ENCODE results near the gene KDM2B. TPM values are rescaled to one million over a fixed set of nuclear protein-coding genes. Genes with fewer than 3 reads are reported as not detected.

The KDM2B gene
- total RNA-seq, 2 experiments from 2014 or later: 84.8 to 88.7 TPM

GRCh38 chr12:121568971-121569751, 11.7 kb downstream of the KDM2B start:
- no peaks in the 10 kb centered on the region for H3K27me3 Mint-ChIP-seq
- no peak for DNase-seq
- H3K4me1 Mint-ChIP-seq: peaks cover 11% of the 10 kb centered on the region
- no peak overlapping the region for H3K4me3 Mint-ChIP-seq
- POLR2A ChIA-PET: no interaction called here
- no peaks in the 10 kb centered on the region for H3K9me3 Mint-ChIP-seq
- H3K27ac Mint-ChIP-seq: no peak overlapping the region
- ATAC-seq (ENCODE audit: low read depth): no peak
- peaks cover 32% of the 10 kb centered on the region for H3K36me3 Mint-ChIP-seq

DNA sequence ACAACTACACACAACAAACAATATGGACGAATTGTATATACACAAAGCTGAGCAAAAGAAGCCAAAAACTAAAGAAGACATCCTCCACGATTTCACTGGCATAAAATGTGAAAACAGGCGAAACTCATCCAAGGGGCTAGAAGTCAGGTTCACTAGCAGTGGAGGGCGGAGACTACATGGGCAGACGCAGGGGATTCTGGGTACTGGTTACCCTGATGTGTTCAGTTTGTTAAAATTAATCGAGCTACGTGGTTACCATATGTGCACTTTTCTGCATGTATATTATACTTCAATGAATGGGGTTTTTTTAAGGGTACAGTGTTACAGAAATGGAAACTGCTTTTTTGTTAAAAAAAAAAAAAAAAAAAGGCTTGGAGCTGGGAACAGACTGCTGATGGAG, 12.3 kb downstream of the KDM2B start:
- Mint-ChIP-seq H3K36me3 (peaks cover 31% of the 10 kb centered on the region), H3K4me1 (peaks cover 11% of the 10 kb centered on the region), H3K27ac (no peak overlapping the region), H3K27me3 (no peaks in the 10 kb centered on the region), H3K9me3 (no peaks in the 10 kb centered on the region), H3K4me3 (no peak overlapping the region)
- DNase-seq (no peak), ATAC-seq (ENCODE audit: low read depth) (no peak)
- POLR2A ChIA-PET: no interaction called here

DNA sequence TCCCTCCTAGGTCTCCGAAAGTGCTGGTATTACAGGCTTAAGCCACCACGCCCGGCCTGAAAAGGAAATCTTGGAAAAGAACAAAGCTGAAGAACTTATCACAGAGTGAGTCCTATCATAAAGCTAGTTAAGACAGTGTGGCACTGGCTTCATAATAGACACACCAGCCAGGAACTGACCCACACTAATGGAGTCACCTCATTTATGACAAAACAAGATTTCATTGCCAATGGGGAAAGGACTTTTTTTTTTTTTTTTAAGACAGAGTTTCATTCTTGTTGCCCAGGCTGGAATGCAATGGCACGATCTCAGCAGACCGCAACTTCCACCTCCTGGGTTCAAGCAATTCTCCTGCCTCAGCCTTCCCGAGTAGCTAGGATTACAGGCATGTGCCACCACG, 15.7 kb downstream of the KDM2B start:
- no peak for DNase-seq
- Mint-ChIP-seq H3K4me1 (peaks cover 5% of the 10 kb centered on the region), H3K27ac (no peak overlapping the region), H3K9me3 (no peaks in the 10 kb centered on the region), H3K27me3 (no peaks in the 10 kb centered on the region), H3K36me3 (peaks cover 11% of the 10 kb centered on the region), H3K4me3 (no peak overlapping the region)
- POLR2A ChIA-PET: interaction anchor here (0.7 kb wide), 1 partner anchor 44 kb away, joined by 3 read pairs; no protein-coding TSS in a partner anchor
- no peak for ATAC-seq (ENCODE audit: low read depth)

DNA sequence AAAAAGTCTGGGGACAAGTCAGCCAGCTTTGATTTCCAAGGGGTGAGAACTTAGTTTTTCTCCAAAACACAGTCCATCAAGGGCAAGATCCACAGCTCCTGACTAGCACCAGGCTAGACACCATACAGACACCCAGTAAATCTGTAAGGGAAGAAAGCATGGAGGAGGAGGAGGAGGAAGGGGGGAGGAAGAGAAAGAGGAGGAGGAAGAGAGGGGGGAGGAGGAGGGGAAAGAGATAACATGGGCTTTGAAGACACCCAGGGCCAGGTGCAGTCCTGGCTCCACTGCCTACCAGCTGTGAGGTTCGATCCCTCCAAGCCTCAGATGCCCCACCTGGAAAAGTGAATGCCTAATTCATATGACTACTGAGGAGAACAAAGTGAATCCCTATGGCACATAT, 18.3 kb downstream of the KDM2B start:
- POLR2A ChIA-PET: no interaction called here
- H3K4me1 Mint-ChIP-seq: peaks cover 7% of the 10 kb centered on the region
- H3K27ac Mint-ChIP-seq: no peak overlapping the region

GRCh38 chr12:121561009-121561395, 19.8 kb downstream of the KDM2B start:
- ATAC-seq (ENCODE audit: low read depth): no peak
- no peak overlapping the region for H3K4me3 Mint-ChIP-seq
- peaks cover 9% of the 10 kb centered on the region for H3K4me1 Mint-ChIP-seq
- H3K27ac Mint-ChIP-seq: no peak overlapping the region
- peaks cover 11% of the 10 kb centered on the region for H3K36me3 Mint-ChIP-seq
- DNase-seq: no peak
- H3K9me3 Mint-ChIP-seq: no peaks in the 10 kb centered on the region
- POLR2A ChIA-PET: interaction anchor here (1.6 kb wide), 1 partner anchor 19 kb away, joined by 6 read pairs; the partner anchor contains the start of gene KDM2B
- H3K27me3 Mint-ChIP-seq: no peaks in the 10 kb centered on the region

More for the DNA sequence above, 18.3 kb downstream of the KDM2B start:
- no peak overlapping the region for H3K4me3 Mint-ChIP-seq
- H3K9me3 Mint-ChIP-seq: no peaks in the 10 kb centered on the region
- no peak for DNase-seq
- H3K36me3 Mint-ChIP-seq: peaks cover 11% of the 10 kb centered on the region
- H3K27me3 Mint-ChIP-seq: no peaks in the 10 kb centered on the region
- ATAC-seq (ENCODE audit: low read depth): no peak

GRCh38 chr12:121560392-121561008, 20.3 kb downstream of the KDM2B start:
- ATAC-seq (ENCODE audit: low read depth) (no peak), DNase-seq (no peak)
- POLR2A ChIA-PET: interaction anchor here (1.6 kb wide), 1 partner anchor 19 kb away, joined by 6 read pairs; the partner anchor contains the start of gene KDM2B
- Mint-ChIP-seq H3K4me3 (no peak overlapping the region), H3K9me3 (no peaks in the 10 kb centered on the region), H3K27me3 (no peaks in the 10 kb centered on the region), H3K27ac (no peak overlapping the region), H3K36me3 (peaks cover 11% of the 10 kb centered on the region), H3K4me1 (peaks cover 9% of the 10 kb centered on the region)

GRCh38 chr12:121558956-121559355, 21.9 kb downstream of the KDM2B start:
- H3K27ac Mint-ChIP-seq: no peak overlapping the region
- no peaks in the 10 kb centered on the region for H3K9me3 Mint-ChIP-seq
- peaks cover 11% of the 10 kb centered on the region for H3K36me3 Mint-ChIP-seq
- no peak overlapping the region for H3K4me3 Mint-ChIP-seq
- ATAC-seq (ENCODE audit: low read depth): no peak
- no peak for DNase-seq
- peaks cover 9% of the 10 kb centered on the region for H3K4me1 Mint-ChIP-seq
- H3K27me3 Mint-ChIP-seq: no peaks in the 10 kb centered on the region
- POLR2A ChIA-PET: interaction anchor here (2.5 kb wide), 1 partner anchor 20 kb away, joined by 7 read pairs; no protein-coding TSS in a partner anchor

- no peak overlapping the region for H3K27ac Mint-ChIP-seq
- no peak overlapping the region for H3K4me3 Mint-ChIP-seq
- POLR2A ChIA-PET: interaction anchor here (1.5 kb wide), 1 partner anchor 121 kb away, joined by 6 read pairs; no protein-coding TSS in a partner anchor
- H3K36me3 Mint-ChIP-seq: peaks cover 12% of the 10 kb centered on the region
- ATAC-seq (ENCODE audit: low read depth): no peak
- no peaks in the 10 kb centered on the region for H3K9me3 Mint-ChIP-seq
- H3K4me1 Mint-ChIP-seq: peaks cover 12% of the 10 kb centered on the region
- H3K27me3 Mint-ChIP-seq: no peaks in the 10 kb centered on the region
- DNase-seq: no peak
These were observed 29.7 kb downstream of the KDM2B start for GRCh38 chr12:121550974-121551634.

DNA sequence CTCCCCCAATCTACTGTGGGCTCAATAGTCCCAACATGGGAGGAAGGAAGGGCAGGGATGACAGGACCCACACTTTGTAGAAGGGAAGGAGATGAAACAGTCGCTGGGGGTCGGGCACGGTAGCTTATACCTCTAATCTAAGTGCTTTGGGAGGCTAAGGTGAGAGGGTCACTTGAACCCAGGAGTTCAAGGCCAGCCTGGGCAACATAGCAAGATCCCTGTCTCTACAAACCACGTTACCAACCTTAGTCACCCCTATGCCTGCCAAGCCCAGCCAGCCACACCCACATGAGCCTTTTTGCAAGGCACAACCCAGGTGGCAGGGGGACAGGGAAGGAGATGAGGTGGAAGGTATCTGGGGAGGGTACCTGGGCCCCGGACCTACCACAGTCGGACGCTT, 31.7 kb downstream of the KDM2B start:
- H3K4me1 Mint-ChIP-seq: peaks cover 13% of the 10 kb centered on the region
- H3K36me3 Mint-ChIP-seq: peaks cover 14% of the 10 kb centered on the region
- POLR2A ChIA-PET: no interaction called here
- no peak for ATAC-seq (ENCODE audit: low read depth)
- no peak overlapping the region for H3K27ac Mint-ChIP-seq
- H3K4me3 Mint-ChIP-seq: no peak overlapping the region
- no peaks in the 10 kb centered on the region for H3K9me3 Mint-ChIP-seq
- H3K27me3 Mint-ChIP-seq: no peaks in the 10 kb centered on the region
- no peak for DNase-seq

- H3K4me1 Mint-ChIP-seq: peaks cover 9% of the 10 kb centered on the region
- H3K27ac Mint-ChIP-seq: no peak overlapping the region
- no peaks in the 10 kb centered on the region for H3K9me3 Mint-ChIP-seq
These were observed 35.3 kb downstream of the KDM2B start for GRCh38 chr12:121545480-121545879.

GRCh38 chr12:121543786-121544185, 37.0 kb downstream of the KDM2B start:
- Mint-ChIP-seq H3K4me3 (no peak overlapping the region), H3K9me3 (no peaks in the 10 kb centered on the region), H3K36me3 (peaks cover 14% of the 10 kb centered on the region), H3K27me3 (no peaks in the 10 kb centered on the region), H3K4me1 (peaks cover 13% of the 10 kb centered on the region), H3K27ac (no peak overlapping the region)
- no peak for DNase-seq
- POLR2A ChIA-PET: interaction anchor here (0.7 kb wide), 1 partner anchor 78 kb away, joined by 8 read pairs; no protein-coding TSS in a partner anchor
- ATAC-seq (ENCODE audit: low read depth): no peak

More at GRCh38 chr12:121545480-121545879, 35.3 kb downstream of the KDM2B start:
- Mint-ChIP-seq H3K27me3 (no peaks in the 10 kb centered on the region), H3K36me3 (peaks cover 14% of the 10 kb centered on the region), H3K4me3 (no peak overlapping the region)
- DNase-seq (no peak), ATAC-seq (ENCODE audit: low read depth) (no peak)
- POLR2A ChIA-PET: no interaction called here

DNA sequence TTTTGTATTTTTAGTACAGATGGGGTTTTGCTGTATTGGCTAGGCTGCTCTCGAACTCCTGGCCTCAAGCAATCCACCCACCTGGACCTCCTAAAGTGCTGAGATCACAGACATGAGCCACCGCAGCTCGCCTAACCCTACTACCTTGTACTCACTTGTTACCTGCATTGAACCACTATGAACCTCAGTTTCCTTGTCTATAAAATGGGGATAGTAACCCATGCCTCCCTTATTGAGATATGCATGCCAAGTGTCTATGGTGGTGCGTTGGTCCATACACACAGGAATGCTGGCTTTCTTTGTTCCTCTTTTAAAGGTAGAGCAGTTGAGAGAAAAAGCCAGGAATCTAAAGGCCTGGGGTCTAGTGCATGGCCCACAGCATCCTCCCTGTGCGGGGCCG, 40.9 kb downstream of the KDM2B start:
- H3K9me3 Mint-ChIP-seq: no peaks in the 10 kb centered on the region
- H3K27me3 Mint-ChIP-seq: no peaks in the 10 kb centered on the region
- DNase-seq (no peak), ATAC-seq (ENCODE audit: low read depth) (no peak)
- H3K4me1 Mint-ChIP-seq: peaks cover 35% of the 10 kb centered on the region
- no peak overlapping the region for H3K4me3 Mint-ChIP-seq
- peaks cover 8% of the 10 kb centered on the region for H3K36me3 Mint-ChIP-seq
- H3K27ac Mint-ChIP-seq: no peak overlapping the region
- POLR2A ChIA-PET: interaction anchor here (1.0 kb wide), 1 partner anchor 10 kb away, joined by 4 read pairs; no protein-coding TSS in a partner anchor

DNA sequence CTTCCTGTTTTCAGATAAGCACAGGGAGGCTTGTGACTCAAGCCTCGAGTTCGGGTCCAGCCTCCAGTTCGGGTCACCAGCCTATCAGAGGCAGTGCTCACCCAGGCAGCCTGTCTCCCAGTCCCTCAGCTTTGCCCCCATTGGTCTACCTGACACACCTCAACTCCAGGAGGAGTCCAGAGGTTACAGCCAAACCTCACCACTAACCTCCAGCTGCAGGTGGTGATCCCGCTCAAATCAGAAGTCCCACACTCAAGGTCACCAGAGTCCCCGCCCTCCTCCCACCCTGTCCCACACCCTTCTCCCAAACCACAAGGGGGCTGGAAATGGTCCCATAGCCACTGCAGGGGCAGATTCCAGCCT, 42.1 kb downstream of the KDM2B start:
- Mint-ChIP-seq H3K27ac (peak overlapping the region; percentile 75), H3K27me3 (no peaks in the 10 kb centered on the region), H3K4me3 (peak overlapping the region; percentile 79), H3K36me3 (peaks cover 12% of the 10 kb centered on the region), H3K9me3 (no peaks in the 10 kb centered on the region), H3K4me1 (peaks cover 44% of the 10 kb centered on the region)
- DNase-seq: no peak
- ATAC-seq (ENCODE audit: low read depth): no peak
- POLR2A ChIA-PET: interaction anchor here (1.0 to 2.9 kb wide), 3 partner anchors 9 to 121 kb away, joined by 3 to 14 read pairs (median 4); partner anchors contain the start of gene ORAI1

Data from activated naive CD8-positive, alpha-beta T cell treated with anti-CD3 and anti-CD28 coated beads, Interleukin-2, amount 10 ng/mL, durations not matched to agents 7 days and 5 days (primary cell).